ENCODE data around the gene FOXJ3.

DNA sequence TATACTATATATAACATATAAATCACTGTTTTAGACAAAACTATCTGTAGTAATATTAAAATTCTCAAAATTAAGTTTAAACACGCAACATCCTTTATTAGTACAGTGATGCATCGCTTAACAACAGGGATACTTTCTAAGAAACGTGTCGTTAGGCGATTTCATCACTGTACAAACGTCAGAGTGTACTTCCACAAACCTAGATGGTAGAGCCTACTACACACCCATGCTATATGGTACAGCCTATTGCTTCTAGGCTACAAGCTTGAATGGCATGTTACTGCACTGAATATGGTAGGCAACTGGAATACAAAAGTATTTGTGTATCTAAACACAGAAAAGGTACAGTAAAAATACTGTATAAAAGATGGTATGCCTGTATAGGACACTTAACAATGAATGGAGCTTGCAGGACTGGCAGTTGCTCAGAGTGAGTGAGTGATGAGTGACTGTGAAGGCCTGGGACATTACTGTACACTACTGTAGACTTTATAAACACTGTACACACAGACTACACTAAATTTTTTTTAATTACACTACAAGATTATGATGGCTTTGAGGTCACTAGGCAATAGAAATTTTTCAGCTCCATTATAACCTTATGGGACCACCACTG lies 10.5 kb downstream of the FOXJ3 start:
- TF ChIP-seq, protein P1, sequence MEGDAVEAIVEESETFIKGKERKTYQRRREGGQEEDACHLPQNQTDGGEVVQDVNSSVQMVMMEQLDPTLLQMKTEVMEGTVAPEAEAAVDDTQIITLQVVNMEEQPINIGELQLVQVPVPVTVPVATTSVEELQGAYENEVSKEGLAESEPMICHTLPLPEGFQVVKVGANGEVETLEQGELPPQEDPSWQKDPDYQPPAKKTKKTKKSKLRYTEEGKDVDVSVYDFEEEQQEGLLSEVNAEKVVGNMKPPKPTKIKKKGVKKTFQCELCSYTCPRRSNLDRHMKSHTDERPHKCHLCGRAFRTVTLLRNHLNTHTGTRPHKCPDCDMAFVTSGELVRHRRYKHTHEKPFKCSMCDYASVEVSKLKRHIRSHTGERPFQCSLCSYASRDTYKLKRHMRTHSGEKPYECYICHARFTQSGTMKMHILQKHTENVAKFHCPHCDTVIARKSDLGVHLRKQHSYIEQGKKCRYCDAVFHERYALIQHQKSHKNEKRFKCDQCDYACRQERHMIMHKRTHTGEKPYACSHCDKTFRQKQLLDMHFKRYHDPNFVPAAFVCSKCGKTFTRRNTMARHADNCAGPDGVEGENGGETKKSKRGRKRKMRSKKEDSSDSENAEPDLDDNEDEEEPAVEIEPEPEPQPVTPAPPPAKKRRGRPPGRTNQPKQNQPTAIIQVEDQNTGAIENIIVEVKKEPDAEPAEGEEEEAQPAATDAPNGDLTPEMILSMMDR (IDR thresholded peaks at IDR 0.05), result no peak
- TF ChIP-seq POLR2A (IDR thresholded peaks at IDR 0.05), result no peak

Measured in vagina (tissue), 2 donors.